HG03521 (cell line): ENCODE measurements around the gene TECR.
A peak's percentile ranks its signal among the peaks of the same experiment; 100 is the strongest.

Source experiments
- ATAC-seq: cut with Tn5 transposase; IDR thresholded peaks from one replicate; pipeline ENCODE4 v1.9.1; 2021; ENCODE audit warnings: mild to moderate bottlenecking, moderate library complexity; ENCODE audit not compliant: unreplicated experiment

TECR gene

DNA sequence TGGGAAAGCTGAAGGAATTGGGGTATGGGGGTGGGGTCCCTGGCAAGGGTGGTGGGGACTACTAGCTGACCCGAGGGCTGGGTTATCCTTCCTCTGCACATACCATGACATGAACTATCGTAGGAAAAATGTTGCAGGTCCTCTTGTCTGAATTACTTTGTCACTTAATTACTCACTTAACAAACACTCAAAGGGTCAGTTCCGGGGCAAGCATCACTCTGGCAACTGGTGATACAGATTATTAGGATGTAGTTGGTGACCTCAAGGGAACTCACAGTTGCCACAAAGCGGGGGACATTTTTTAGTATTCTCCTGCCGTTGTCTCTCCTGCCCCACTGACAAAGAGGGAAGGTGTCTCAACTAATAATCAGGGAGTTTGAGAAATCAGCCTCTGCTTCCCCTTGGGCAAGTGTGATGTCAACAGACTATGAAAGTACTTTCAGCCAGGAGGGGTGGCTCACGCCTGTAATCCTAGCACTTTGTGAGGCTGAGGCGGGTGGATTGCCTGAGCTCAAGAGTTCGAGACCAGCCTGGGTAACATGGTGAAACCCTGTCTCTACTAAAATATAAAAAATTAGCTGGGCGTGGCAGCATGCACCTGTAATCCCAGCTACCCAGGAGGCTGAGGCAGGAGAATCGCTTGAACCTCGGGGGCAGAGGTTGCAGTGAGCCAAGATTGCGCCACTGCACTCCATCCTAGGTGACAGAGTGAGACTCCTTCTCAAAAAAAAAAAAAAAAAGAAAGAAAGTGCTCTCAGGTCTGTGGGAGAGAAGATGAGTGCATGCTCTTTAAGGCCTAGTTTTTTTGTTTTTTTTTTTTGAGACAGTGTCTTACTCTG lies 21.5 kb upstream of the TECR start:
- no peak for ATAC-seq

DNA sequence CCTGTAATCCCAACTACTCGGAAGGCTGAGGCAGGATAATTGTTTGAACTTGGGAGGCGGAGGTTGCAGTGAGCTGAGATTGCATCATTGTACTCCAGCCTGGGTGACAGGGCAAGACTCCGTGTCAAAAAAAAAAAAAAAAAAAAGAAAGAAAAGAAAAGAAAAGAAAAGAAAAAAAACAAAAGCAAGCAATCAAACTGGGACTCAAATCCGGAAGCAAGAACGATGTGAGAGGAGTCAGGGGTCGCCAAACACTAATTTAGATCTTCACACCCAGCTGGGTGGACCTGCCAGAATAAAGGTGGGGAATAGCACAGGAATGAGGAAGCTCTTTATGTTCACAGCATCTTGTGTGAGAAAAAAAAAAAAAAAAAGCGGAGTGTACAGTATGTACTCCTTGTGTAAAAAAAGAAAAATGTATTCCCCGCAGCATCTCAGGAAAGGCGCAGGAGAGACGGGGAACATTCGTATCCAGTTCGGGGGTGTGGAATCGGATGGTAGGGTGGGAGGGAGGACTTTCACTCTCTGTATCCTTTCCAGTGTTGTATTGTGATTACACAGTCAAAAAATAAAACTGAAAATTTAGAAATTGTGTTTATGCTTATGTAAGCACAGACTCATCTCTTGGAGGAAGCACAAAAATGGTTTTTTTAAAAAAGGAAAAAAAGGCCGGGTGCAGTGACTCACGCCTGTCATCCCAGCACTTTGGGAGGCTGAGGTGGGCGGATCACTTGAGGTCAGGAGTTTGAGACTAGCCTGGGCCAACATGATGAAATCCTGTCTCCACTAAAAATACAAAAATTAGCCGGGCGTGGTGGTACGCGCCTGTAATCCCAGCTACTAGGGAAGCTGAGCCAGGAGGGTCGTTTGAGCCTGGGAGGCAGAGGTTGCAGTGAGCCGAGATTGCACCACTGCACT lies 18.8 kb upstream of the TECR start:
- no peak for ATAC-seq

DNA sequence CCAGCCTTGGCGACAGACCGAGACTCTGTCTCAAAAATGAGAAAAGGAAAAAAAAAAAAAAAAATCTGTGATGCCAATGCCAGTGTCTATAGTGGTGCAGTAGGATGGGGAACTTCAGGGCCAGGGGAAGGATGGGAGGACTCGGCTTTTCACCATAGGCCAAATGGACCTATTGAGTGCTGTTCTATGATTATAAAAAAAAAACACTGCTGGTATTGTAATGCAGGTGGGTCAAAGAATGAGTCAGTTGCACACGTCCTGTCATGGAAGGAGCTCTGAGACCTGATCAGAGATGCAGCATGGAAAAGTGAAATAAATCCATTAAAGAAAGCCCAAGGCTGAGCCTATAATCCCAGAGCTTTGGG lies 18.2 kb upstream of the TECR start:
- no peak for ATAC-seq

DNA sequence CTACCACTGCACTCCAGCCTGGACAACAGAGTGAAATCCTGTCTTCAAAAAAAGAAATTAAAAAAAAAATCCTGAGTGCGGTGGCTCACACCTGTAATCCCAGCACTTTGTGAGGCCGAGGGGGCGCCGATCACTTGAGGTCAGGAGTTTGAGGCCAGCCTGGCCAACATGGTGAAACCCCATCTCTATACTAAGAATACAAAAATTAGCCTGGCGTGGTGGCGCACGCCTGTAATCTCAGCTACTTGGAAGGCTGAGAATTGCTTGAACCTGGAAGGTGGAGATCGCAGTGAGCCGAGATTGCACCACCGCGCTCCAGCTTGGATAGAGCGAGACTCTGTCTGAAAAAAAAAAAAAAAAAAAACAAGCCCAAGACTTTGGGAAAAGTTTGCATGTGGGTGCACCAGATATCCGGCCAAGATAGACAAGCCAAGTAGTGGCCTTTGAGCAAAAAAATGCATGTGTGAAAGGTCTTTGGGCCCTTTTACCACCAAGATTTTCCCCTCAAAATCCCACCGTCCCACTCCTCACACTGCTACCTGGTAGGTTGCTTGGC lies 16.9 kb upstream of the TECR start:
- ATAC-seq = no peak

DNA sequence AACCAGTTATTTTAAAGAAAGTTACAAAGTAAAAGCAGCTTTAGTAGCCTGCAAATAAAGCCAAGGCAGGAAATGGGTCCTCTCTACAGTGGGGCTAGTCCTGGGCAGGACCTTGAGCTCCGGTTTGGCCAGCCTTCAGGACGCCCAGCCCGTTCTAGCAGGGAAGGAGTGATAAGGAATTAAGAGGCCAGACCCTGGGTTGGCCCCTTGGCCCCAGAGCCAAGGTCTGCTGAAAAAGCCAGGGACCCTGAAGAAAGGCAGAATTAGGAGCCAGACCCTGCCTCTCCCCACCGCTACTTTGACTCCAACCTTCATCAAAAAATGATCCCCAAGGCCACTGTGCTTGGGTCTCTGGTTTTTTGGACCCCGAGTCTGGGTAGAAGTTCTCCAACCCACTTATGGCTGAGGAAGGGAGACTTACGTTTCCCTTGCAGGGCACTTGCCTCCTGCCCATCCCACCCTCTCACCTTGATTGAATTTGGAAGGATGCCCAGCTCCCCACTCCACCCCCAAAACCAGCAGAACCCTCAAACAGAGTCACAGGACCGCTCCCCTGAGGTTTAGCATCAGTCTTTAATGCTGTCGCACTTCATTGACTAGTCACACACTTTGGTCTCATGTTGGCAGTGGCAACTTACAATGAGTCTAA lies 15.1 kb upstream of the TECR start:
- no peak for ATAC-seq

DNA sequence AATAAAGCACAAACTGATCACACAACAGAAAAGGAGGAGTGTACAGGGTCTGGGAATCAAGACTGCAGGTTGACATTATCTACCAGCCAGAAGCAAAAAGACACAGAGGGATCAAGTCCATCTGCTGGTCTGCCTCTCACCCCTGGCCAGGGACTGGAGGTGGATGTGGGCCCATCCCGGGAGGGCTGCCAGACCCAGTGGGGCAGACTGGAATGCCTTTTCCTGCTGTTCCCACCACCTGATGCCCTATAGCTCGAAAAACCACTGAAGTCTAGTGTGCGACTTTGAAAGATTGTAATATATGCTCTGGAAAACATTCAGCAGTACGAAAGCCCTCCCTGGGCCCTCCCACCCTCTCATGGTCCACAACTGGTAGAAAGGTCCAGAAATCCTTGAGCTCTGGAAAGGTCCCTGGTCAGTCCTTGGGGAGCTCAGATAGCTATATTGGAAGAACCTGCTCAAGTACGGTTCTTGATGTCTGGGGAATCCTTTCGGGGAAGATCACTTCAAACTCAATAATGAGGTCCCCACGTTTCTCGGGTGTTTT lies 13.8 kb upstream of the TECR start:
- no peak for ATAC-seq

DNA sequence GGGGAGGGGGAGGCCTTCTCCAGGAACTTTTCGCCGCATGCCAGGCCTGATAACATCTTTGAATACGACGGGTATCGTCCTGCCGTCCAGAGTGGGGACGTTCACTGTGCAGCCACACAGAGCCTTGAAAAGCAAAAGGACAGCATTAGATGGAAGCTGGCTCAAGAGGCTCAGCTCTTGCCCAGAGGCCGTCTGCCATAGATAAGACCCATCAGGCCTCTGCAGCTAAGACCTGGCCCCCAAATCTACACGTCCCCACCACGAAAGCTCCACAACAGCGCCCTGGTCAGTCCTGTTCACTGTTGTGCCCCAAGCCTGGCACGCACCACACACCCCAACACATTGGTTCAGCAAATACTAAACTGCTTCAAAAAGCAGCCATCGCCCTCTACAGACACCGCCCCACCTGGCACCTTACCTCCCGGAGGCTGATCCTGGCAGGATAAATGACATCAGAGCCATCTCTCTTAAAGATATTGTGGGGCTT lies 13.3 kb upstream of the TECR start:
- ATAC-seq = no peak

DNA sequence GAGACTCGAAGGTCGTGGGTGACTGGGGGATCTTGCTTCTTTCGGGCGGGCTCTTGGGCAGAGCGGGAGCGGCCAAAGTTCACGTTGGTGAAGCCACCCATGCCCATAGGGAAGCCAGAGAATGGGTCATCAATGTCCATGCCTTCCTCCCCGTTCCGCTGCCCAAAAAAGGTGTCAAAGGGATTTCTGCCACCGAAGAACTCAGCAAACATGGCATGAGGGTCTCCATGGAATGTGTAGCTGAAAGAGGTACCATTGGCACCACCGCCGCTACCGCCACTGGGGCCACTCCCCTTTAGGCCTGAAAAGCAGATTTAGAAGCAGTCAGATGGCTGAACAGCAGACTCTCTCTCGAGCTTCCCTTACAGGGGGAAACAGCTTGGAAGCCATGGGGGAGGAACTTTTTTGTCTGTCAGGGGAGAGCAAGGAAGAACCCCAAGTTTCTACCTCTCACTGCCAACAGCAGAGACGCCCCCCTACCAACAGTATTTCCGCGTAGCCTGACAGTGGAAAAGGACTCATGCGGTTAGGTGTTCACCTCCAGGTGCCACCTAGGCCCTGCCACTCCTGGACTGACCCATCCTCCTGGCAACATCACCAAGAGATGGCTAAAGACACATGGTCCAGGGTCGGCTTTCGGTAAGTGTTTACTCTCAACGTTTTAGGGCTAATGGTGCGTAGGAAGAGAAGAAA lies 12.5 kb upstream of the TECR start:
- no peak for ATAC-seq

DNA sequence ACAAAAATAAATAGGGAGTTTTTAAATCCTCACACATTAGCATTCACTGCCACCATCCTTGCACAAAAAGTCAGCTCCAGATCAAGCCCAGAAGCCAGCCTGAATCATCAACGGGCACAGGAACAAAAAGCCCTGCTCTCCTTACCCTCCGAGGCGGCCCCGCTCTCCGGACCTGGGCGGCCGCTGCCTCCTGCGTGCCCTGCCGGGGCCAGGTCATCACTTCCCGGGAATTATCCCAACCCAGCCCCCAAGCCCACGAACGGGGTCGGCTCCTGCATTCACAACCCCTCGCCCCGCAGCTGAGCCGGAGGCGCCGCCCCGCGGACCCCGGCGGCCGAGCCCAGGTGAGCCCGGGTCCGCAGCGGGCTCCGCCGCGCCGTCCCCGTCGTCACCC lies 12.0 kb upstream of the TECR start:
- no peak for ATAC-seq

DNA sequence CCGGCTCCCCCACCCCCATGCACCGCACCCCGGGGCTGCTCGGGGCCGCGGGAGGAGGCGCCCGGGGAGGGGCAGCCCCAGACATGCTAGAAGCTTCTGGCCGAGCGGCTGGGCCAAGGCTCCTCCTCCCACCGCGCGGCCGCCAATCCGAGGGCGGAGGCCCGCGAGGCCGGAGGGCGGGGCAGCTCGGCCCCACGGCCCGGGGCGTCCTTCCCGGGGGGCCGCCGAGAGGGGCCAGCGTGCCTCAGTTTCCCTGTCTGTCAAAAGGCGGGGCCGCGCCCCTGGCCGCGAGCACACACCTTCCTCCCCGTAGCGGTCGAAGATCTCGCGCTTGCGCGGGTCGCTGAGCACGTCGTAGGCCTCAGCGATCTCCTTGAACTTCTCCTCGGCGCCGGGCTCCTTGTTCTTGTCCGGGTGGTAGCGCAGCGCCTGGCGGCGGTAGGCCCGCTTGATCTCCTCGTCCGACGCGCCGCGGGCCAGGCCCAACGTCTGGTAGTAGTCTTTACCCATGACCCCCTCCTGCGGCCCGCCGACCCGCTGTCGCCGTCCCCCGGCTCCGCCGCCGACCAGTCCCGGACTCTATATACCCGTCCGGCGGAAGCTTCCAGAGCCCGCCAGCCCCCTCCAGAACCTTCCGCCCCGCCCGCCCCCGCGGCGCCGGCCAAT lies 11.4 kb upstream of the TECR start, which contains the start of gene DNAJB1:
DNAJB1 (minus strand) TSS at position 558 of the 666 bp plus-strand sequence; CDS start at position 510, 48 bp downstream.
- ATAC-seq = peak; percentile 58

DNA sequence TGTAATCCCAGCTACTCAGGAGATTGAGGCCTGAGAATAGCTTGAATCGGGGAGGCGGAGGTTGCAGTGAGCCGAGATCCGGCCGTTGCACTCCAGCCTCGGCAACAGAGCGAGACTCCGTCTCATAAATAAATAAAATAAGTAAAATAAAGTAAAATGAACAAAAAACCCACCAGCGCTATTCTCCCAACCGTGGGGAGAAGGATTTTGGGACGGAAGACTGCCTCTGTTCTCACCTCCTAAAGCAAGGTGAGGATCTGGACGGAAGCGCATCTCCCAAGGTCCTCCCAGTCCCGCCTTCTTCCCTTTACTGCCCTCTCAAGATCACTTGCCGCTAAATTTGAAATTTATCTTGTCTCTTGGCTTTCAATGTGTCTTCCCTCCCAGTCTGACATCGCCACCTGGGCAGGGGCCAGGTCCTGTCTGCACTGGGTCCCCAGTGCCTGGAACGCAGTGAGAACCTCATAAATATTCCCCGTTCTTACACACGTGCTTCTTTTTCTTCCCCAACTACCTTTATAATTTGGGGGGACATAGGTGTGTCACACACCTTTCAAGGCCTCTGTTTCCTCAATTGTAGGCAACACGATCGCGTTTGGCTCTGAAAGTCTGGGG lies 10.0 kb upstream of the TECR start:
- no peak for ATAC-seq

DNA sequence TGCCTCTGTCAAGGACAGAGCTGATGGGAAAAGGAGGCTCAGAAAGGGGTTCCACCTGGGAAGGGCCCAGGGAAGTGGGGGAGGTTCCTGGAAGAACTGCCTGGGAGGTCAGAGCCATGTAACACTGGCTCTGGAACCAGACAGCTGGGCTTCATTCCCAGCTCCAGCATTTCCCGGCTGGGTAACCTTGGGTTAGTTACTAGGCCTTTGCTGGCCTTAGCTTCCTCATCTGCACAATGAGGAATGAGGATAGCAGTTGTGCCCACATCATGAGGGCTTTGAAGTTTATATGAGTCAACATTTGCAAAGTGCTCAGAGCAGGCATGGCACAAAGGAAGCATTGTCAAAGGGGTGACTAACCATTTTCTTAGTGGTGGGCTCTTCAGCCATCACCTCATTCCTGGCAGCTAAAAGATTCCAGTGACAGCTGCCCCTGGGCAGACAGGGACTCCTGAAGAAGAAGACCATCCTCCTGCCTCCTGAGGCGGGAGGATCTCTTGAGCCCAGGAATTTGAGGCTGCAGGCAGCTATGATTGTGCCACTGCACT lies 9.5 kb upstream of the TECR start:
- ATAC-seq = no peak

DNA sequence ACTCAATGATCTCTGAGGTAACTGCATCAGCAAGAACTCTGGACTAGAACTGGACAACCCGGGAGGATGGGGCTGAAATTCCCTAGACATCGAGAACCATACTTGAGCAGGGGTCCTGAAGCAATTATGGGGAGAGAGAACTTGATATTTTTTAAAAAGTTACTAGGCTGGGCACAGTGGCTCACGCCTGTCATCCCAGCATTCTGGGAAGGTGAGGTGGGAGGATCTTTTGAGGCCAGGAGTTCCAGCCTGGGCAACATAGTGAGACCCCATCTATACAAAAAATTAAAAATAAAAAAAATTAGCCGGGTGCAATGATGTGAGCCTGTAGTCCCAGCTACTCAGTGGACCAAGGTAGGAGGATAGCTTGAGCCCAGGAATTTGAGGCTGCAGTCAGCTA lies 8.9 kb upstream of the TECR start:
- no peak for ATAC-seq

DNA sequence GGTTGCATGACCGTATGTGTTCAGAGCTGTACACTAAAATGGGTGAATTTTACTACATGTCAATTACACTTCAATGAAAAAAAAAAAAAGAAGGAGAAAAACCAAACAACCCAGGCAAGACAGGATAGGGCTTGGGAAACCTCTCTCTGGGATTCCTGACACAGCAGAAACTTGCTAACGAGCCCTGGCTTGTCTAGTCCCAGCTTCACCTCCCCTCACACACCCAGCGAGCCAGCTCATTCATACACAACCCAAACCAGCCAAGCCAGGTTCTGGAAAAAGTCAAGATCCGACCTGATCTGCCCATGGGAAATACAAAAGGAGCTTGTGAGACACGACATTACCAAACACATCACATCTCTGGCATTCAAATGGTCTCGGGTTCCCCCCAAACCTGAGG lies 3.7 kb upstream of the TECR start:
- no peak for ATAC-seq

DNA sequence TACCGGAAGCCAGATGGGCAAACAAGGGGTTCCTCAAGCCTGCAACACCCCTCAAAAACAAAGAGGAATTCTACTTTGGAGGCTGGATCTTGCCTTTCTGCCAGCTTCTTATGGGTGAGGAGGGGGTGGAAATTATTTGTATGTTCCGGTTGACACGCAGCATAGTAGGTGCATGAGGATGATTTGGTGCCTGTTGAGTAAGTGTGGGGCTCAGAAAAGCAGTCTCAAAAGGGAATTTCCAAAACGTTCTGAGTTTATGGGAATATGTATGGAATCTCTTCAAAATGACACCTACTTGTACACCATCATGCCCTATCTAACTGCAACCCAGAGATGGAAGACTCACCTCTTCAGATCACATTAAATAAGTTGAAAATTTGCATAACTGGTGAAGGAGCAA lies 3.0 kb upstream of the TECR start:
- no peak for ATAC-seq

DNA sequence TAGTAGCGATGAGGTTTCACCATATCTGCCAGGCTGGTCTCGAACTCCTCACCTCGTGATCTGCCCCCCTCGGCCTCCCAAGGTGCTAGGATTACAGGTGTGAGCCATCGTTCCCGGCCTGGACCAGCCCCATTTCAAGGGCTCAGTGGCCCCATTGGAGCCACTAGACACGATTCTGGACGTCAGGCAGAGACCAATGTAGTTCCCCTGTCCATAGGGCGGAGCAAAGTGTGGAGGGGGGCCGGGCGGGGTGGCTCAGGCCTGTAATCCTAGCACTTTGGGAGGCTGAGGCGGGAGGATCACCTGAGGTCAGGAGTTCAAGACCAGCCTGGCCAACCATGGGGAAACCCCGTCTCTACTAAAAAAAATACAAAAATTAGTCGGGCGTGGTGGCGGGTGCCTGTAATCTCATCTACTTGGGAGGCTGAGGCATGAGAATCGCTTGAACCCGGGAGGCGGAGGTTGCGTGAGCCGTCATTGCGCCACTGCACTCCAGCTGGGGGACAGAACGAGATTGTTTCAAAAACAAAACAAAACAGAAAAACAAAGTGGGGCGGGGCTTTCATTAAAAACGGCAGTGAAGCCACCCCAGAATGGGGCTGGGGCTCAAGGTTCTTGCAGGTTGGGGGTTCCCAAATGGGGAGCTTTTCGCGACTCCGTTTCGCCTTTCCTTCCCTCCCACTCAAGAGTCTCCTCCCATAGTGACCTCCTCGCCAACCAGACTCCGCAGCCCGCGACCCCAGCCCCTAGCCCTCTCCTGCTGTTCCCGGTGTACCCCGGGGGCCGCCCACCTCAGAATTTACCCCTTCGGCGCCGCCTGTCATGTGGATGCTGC lies 758 bp upstream of the TECR start:
- ATAC-seq = no peak

DNA sequence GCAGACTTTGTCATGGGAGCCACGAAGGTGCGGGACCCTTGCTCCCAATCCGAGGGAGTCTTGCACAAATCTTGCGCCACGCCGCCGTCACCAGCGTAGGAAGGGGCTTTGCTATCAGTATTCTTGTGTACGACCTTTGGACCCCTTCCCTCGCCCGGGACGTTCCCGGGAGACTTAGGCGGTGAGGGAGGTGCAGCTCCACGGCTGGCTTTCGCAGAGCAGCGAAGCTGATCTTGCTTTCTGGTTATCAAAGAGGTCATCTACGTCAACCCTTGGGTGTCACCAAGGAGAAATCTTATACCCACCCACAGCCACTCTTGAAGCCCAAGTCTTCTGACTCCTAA lies 583 bp downstream of the TECR start:
- ATAC-seq = no peak

DNA sequence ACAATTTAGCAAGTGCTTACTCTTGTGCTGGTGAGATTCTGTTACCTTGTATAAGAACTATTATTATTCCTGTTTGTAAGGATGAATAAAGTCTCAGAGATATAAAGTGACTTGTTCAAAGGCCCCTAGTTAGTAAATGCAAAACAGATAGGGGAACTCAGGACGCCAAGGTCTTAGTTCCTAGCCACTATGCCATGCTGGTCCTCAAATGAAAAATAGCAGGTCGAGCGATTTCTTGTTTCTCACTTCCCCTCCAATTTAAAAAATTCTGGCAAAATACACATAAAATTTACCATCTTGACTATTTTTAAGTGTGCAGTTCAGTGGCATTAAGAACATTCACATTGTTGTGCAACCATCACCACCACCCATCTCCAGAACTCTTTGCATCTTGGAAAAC lies 1.1 kb downstream of the TECR start:
- no peak for ATAC-seq
